ENCODE results near the gene SYT5. TPM values are rescaled to one million over a fixed set of nuclear protein-coding genes. Genes with fewer than 3 reads are reported as not detected.
A peak's percentile ranks its signal among the peaks of the same experiment; 100 is the strongest.

The SYT5 gene
- polyA plus RNA-seq, 1 experiment: 0.15 TPM

DNA sequence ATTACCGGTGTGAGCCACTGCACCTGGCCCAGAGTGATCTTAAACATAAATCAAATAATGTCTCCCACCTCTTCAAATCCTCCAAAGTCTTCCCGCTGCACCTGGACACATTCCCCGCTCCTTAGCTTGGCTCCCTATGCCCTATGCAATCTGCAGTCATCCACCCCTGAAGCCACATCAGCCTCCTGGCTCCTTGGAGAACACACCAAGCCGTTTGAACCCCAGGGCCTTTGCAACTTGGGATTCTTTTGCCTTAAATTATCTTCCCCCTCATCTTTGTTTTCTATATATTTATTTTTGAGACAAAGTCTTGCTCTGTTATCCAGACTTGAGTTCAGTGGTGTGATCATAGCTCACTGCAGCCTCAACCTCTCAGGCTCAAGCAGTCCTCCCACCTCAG is 11.0 kb downstream of the SYT5 start:
- Histone ChIP-seq H3K4me3 (ENCODE audit: low read depth, low read length) (no peak overlapping the region), H3K27ac (ENCODE audit: low read depth, low read length) (no peak overlapping the region), H3K9me3 (ENCODE audit: control insufficient read depth, insufficient read depth, low read length) (no peaks in the 10 kb centered on the region; the same call in 1 of the 2 replicates), H3K27me3 (ENCODE audit: control insufficient read depth, insufficient read depth, low read length) (peaks cover 8% of the 10 kb centered on the region)
- ChIA-PET POLR2A (no interaction called here), CTCF (interaction anchor here (0.6 kb wide), 1 partner anchor 20 kb away, joined by 4 read pairs; no protein-coding TSS in a partner anchor)
- TF ChIP-seq, protein P1, sequence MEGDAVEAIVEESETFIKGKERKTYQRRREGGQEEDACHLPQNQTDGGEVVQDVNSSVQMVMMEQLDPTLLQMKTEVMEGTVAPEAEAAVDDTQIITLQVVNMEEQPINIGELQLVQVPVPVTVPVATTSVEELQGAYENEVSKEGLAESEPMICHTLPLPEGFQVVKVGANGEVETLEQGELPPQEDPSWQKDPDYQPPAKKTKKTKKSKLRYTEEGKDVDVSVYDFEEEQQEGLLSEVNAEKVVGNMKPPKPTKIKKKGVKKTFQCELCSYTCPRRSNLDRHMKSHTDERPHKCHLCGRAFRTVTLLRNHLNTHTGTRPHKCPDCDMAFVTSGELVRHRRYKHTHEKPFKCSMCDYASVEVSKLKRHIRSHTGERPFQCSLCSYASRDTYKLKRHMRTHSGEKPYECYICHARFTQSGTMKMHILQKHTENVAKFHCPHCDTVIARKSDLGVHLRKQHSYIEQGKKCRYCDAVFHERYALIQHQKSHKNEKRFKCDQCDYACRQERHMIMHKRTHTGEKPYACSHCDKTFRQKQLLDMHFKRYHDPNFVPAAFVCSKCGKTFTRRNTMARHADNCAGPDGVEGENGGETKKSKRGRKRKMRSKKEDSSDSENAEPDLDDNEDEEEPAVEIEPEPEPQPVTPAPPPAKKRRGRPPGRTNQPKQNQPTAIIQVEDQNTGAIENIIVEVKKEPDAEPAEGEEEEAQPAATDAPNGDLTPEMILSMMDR (IDR thresholded peaks at IDR 0.05; ENCODE audit: low read depth, low read length): no peak
- no peak for DNase-seq (ENCODE audit: low read depth, low spot score)

DNA sequence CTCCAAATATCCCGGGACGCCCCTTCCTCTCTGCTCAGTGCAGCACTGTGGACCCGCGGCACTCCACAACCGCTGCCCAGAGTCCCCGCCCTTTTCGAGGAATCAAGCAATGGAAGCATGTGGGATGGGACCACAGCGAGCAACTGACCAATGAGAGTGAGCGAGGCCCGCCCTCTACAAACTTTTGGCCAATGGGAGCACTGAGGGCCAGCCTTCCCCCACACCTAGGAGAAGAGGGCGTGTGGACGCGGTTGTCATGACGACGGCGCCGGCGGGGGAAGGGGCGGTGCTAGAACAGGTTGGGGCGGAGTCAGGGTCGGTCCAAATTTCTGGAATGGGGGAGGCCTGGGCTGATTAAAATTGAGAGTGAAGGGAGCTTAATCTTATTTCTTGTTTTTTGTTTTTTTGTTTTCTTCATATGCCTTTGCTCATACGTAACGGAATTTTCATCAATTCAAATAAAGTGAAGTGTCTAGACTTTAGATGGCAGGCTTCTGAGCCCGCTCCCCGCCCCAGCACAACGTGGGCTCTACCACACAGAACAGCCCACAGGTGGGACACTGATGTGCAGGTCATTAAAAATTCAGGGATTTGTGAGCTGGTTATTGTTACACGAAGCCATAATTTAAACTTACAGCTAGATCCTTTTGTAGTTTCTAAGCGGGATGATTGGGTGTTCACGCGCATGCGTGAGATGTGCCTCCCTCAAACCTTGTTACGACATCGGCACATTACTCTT is 13.4 kb downstream of the SYT5 start, which contains the start of gene DNAAF3:
DNAAF3 (minus strand) TSS at position 84 of the 739 bp plus-strand sequence. CDS start 200 bp downstream, outside the sequence.
- Histone ChIP-seq H3K4me3 (ENCODE audit: low read depth, low read length) (peak within 1 kb of the TSS; percentile 64), H3K27me3 (ENCODE audit: control insufficient read depth, insufficient read depth, low read length) (peaks cover 15% of the 10 kb centered on the region), H3K27ac (ENCODE audit: low read depth, low read length) (no peak within 1 kb of the TSS), H3K9me3 (ENCODE audit: control insufficient read depth, insufficient read depth, low read length) (no peaks in the 10 kb centered on the region; the same call in 1 of the 2 replicates)
- ChIA-PET POLR2A (interaction anchor here (1.5 kb wide), 1 partner anchor 93 kb away, joined by 3 read pairs; no protein-coding TSS in a partner anchor), CTCF (interaction anchor here (1.0 to 2.3 kb wide), 5 partner anchors 8 to 301 kb away, joined by 3 to 12 read pairs (median 4); partner anchors contain the start of gene PPP1R12C)
- DNase-seq (ENCODE audit: low read depth, low spot score): peak; percentile 90
- TF ChIP-seq, protein P1 (IDR thresholded peaks at IDR 0.05; ENCODE audit: low read depth, low read length): no peak

DNA sequence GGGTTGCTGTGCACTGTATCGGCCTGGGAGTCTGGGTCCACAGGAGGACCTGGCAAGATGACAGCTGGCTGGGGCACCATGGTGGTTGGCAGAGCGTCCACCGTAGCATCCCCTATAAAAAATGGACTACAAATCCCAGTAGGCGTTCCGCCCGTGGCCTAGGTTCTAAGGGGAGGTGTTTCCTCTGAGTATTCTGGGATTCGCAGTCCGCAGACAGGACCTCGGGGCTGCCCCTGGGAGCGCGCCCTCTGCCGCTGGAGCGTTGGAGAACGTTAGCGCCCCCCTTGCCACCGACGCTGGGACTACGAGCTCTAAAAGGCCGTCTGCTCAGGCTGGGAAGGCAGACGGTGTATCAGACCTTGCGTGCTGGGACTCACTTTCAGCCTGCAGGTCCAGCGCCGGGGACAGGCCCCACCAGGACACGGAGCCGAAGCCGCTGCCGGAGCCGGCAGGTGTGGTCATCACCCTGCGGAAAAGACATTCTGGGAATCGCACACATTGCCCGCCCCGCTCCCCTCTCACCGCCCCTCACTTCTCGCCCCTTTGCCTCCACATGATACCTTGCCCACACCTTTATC is 14.0 kb downstream of the SYT5 start:
- DNase-seq (ENCODE audit: low read depth, low spot score): no peak
- CTCF ChIA-PET: interaction anchor here (1.0 to 2.3 kb wide), 5 partner anchors 9 to 302 kb away, joined by 3 to 12 read pairs (median 4); partner anchors contain the start of gene PPP1R12C

DNA sequence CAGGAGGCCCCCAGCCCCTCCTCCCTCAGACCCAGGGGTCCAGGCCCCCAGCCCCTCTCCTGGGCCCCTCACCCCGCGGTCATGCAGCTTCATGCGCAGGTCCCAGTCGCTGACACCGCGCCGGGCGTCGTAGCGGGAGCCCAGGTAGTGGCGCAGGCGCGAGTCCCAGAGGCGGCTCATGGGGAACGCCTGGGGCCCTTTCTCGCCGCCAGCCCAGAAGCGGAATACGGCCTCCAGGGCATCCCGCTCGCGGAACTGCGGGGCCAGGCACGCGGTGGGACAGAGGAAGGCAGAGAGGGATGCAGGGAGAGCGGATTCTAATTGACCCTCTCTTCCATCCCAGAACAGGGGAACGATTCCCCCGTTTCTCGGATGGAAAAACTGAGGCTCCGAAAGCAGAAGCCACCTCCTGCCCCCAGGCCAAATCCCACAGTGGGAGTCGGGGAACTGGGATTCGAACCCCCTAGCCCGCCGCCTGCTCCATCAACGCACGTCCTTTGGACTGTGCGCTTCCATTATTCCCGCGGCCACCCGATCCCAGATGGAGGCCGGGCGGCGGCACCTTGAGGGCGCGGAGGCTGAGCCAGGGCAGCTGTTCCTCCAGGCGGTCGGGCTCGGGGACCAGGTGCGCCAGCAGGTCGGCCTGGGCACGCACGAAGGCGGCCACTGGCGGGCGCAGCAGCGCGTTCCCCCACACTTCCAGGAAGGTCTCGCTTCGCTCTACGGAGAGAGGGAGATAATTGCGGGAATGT is 18.3 kb downstream of the SYT5 start:
- DNase-seq (ENCODE audit: low read depth, low spot score): no peak
- Histone ChIP-seq H3K4me3 (ENCODE audit: low read depth, low read length) (no peak overlapping the region), H3K9me3 (ENCODE audit: control insufficient read depth, insufficient read depth, low read length) (peaks cover 10% of the 10 kb centered on the region; the same call in 1 of the 2 replicates), H3K27me3 (ENCODE audit: control insufficient read depth, insufficient read depth, low read length) (peaks cover 28% of the 10 kb centered on the region), H3K27ac (ENCODE audit: low read depth, low read length) (no peak overlapping the region)
- CTCF ChIA-PET: no interaction called here
- POLR2A ChIA-PET: no interaction called here
- TF ChIP-seq, protein P1 (IDR thresholded peaks at IDR 0.05; ENCODE audit: low read depth, low read length): no peak

More for the DNA sequence above, 14.0 kb downstream of the SYT5 start:
- Histone ChIP-seq H3K4me3 (ENCODE audit: low read depth, low read length) (peak overlapping the region; percentile 64), H3K27me3 (ENCODE audit: control insufficient read depth, insufficient read depth, low read length) (peaks cover 17% of the 10 kb centered on the region), H3K9me3 (ENCODE audit: control insufficient read depth, insufficient read depth, low read length) (no peaks in the 10 kb centered on the region; the same call in 1 of the 2 replicates), H3K27ac (ENCODE audit: low read depth, low read length) (no peak overlapping the region)
- POLR2A ChIA-PET: interaction anchor here (0.5 to 1.5 kb wide), 2 partner anchors 93 to 227 kb away, joined by 3 read pairs; no protein-coding TSS in a partner anchor
- TF ChIP-seq, protein P1 (IDR thresholded peaks at IDR 0.05; ENCODE audit: low read depth, low read length): peak; percentile 62

Measured in AG04450 (cell line).